ENCODE results near the gene ITGB5. TPM values are rescaled to one million over a fixed set of nuclear protein-coding genes. Genes with fewer than 3 reads are reported as not detected.

Gene ITGB5
- total and polyA plus RNA-seq, 2 donors (not counting 3 experiments of a cell fraction or from before 2014, with no cell fraction given) = 144 to 170 TPM

- Histone ChIP-seq H3K9me3 (replicated peaks; ENCODE audit: control insufficient read depth, insufficient read depth, low read length) (no peaks in the 10 kb centered on the region), H4K20me1 (replicated peaks; ENCODE audit: control insufficient read depth, extremely low read depth, insufficient read depth, low read length) (no peaks in the 10 kb centered on the region), H3K9me1 (replicated peaks; ENCODE audit: control insufficient read depth, extremely low read depth, insufficient read depth, low read length) (no peaks in the 10 kb centered on the region), H3K79me2 (ENCODE audit: control insufficient read depth, insufficient read depth, low read length) (peaks cover 10% of the 10 kb centered on the region), H3K4me2 (ENCODE audit: insufficient read depth, low read length) (no peak overlapping the region), H3K36me3 (ENCODE audit: control insufficient read depth in 2 of 2, extremely low read depth in 1 of 2, insufficient read depth in 2 of 2, low read length in 2 of 2) (no peaks in the 10 kb centered on the region), H3K4me3 (replicated peaks in 1 of 3; ENCODE audit: insufficient read depth in 1 of 3, low read depth in 1 of 3, low read length in 3 of 3) (no peak overlapping the region), H3K4me1 (ENCODE audit: control insufficient read depth, extremely low read depth, insufficient read depth, low read length) (peaks cover 23% of the 10 kb centered on the region), H3K27ac (ENCODE audit: insufficient read depth, low read depth, low read length) (no peak overlapping the region), H3K27me3 (ENCODE audit: control insufficient read depth in 2 of 2, insufficient read depth in 2 of 2, low read length in 2 of 2) (no peaks in the 10 kb centered on the region), H3K9ac (replicated peaks; ENCODE audit: extremely low read depth, insufficient read depth, low read length) (no peak overlapping the region), H2AFZ (ENCODE audit: low read depth, low read length) (no peak overlapping the region)
- CTCF ChIA-PET = interaction anchor here (0.7 to 5.9 kb wide), 5 partner anchors 13 to 128 kb away, joined by 4 to 56 read pairs (median 20); no protein-coding TSS in a partner anchor
- intact Hi-C loops (cut with micrococcal nuclease) = loop anchor here (1.0 to 2.0 kb wide), 5 partner anchors 9 to 127 kb away; no protein-coding TSS in a partner anchor
- no TSS peak for BruUV-seq (replicated peaks)
- dilution Hi-C loops (cut with MboI; ENCODE audit: extremely low pct_ligation_motif_present, low sequenced_read_pairs) = loop anchor here (25.0 kb wide), 1 partner anchor 126 kb away; no protein-coding TSS in a partner anchor
- POLR2A ChIA-PET = interaction anchor here (1.0 kb wide), 1 partner anchor 117 kb away, joined by 3 read pairs; no protein-coding TSS in a partner anchor
- DNase-seq (ENCODE audit: low read depth, low spot score) (no peak), FAIRE-seq (no peak)
- TF ChIP-seq CTCF (IDR thresholded peaks at IDR 0.05; ENCODE audit: extremely low read depth in 1 of 2, insufficient read depth in 1 of 2, low read depth in 1 of 2, low read length in 2 of 2) = no peak
- no peak for TF ChIP-seq JUN (IDR thresholded peaks at IDR 0.05; ENCODE audit: borderline replicate concordance, insufficient read depth, insufficient read length, low read depth)
- TF ChIP-seq POLR2A (IDR thresholded peaks at IDR 0.05; ENCODE audit: low read depth, low read length) = no peak
- no peak for TF ChIP-seq POLR2AphosphoS5 (IDR thresholded peaks at IDR 0.05; ENCODE audit: insufficient read depth, low read depth, low read length)
- no peak for TF ChIP-seq MAX (IDR thresholded peaks at IDR 0.05; ENCODE audit: insufficient read depth, insufficient read length)
- no peak for TF ChIP-seq GATA2 (IDR thresholded peaks at IDR 0.05; ENCODE audit: insufficient read depth, insufficient read length, low read depth, low read length)
- TF ChIP-seq MYC (IDR thresholded peaks at IDR 0.05; ENCODE audit: low read depth, low read length) = no peak
- no peak for TF ChIP-seq FOS (IDR thresholded peaks at IDR 0.05; ENCODE audit: borderline replicate concordance, insufficient read depth, low read length)
- no peak for TF ChIP-seq EZH2 (IDR thresholded peaks at IDR 0.05; ENCODE audit: borderline replicate concordance, low read depth, low read length, severe bottlenecking)
Measured at GRCh38 chr3:124887932-124888298, 750 bp upstream of the ITGB5 start.

All from endothelial cell of umbilical vein (primary cell).